Fibroblast of lung (primary cell): ENCODE measurements around the gene CASP8. TPM values are rescaled to one million over a fixed set of nuclear protein-coding genes. Genes with fewer than 3 reads are reported as not detected.

Experiments used
- DNase-seq, 2 donors: peaks; one replicate each; pipeline versions ENCODE4 v3.0.0 to v3.0.0-alpha.2; 2010; ENCODE audit warnings: low read depth in 2 of 2
- H2AFZ ChIP-seq: 2 replicates; pipeline ENCODE4 v1.5.1; 2012; ENCODE audit warnings: low read length, control low read depth, inconsistent platforms
- H3K27ac ChIP-seq: 2 replicates; pipeline ENCODE4 v1.5.1; 2011; ENCODE audit warnings: low read length, control low read depth; ENCODE audit not compliant: insufficient read depth
- H3K27me3 ChIP-seq: 2 replicates; pipeline ENCODE4 v1.5.1; 2011; ENCODE audit warnings: mild to moderate bottlenecking, low read length; ENCODE audit not compliant: control insufficient read depth, insufficient read depth
- H3K36me3 ChIP-seq: 2 replicates; pipeline ENCODE4 v1.5.1; 2011; ENCODE audit warnings: low read length; ENCODE audit not compliant: control insufficient read depth, insufficient read depth
- H3K4me1 ChIP-seq: 2 replicates; pipeline ENCODE4 v1.5.1; 2011; ENCODE audit warnings: low read length; ENCODE audit not compliant: control insufficient read depth, insufficient read depth; ENCODE audit errors: extremely low read depth
- H3K4me2 ChIP-seq: 2 replicates; pipeline ENCODE4 v1.5.1; 2011; ENCODE audit warnings: low read length, control low read depth; ENCODE audit not compliant: insufficient read depth; ENCODE audit errors: extremely low read depth
- H3K4me3 ChIP-seq, 4 experiments: fragments of 200-600 bp in 1 of 4; sonication (generic) in 1 of 4; replicated peaks in 1 of 4; 2 replicates each; pipeline ENCODE4 v1.5.1; 2011 to 2016; ENCODE audit warnings: low read length in 4 of 4, low read depth in 3 of 4, mild to moderate bottlenecking in 3 of 4, control low read depth in 2 of 4, inconsistent platforms in 1 of 4, mixed read lengths in 1 of 4; ENCODE audit not compliant: insufficient read depth in 1 of 4; ENCODE audit errors: control extremely low read depth in 1 of 4
- H3K79me2 ChIP-seq: 2 replicates; pipeline ENCODE4 v1.5.1; 2012; ENCODE audit warnings: mild to moderate bottlenecking, low read length, inconsistent platforms; ENCODE audit not compliant: control insufficient read depth, insufficient read depth
- H3K9ac ChIP-seq: 2 replicates; pipeline ENCODE4 v1.5.1; 2011; ENCODE audit warnings: mild to moderate bottlenecking, low read length, control low read depth; ENCODE audit not compliant: insufficient read depth
- H3K9me3 ChIP-seq: 2 replicates; pipeline ENCODE4 v1.5.1; 2012; ENCODE audit warnings: low read depth, low read length; ENCODE audit not compliant: control insufficient read depth, insufficient read depth
- H4K20me1 ChIP-seq: 2 replicates; pipeline ENCODE4 v1.5.1; 2011; ENCODE audit warnings: low read length; ENCODE audit not compliant: control insufficient read depth, insufficient read depth; ENCODE audit errors: extremely low read depth
- EZH2 ChIP-seq: IDR thresholded peaks from 2 replicates; pipeline ENCODE4 v1.5.1; 2012; ENCODE audit warnings: low read length, control low read depth, mild to moderate bottlenecking; ENCODE audit errors: missing control alignments
- polyA plus RNA-seq, 2 donors: library from polyadenylated mRNA; depleted of rRNA in 1 of 2; stranded (reverse) in 1 of 2; unstranded in 1 of 2; fragments of >200 nt; gene quantifications; 2 replicates each; pipeline ENCODE4 v1.2.1, GENCODE V29; 2011 to 2012; ENCODE audit warnings: missing spikeins in 1 of 2
- total RNA-seq: library from RNA; depleted of rRNA; stranded (reverse); fragments of >200 nt; gene quantifications from 2 replicates; pipeline ENCODE4 v1.2.1, GENCODE V29; 2014
- TF ChIP-seq, protein P1 (sequence below), 2 donors: IDR thresholded peaks in 1 of 2; conservative IDR thresholded peaks in 1 of 2; 1 replicate in 1 of 2; 2 replicates in 1 of 2; pipeline ENCODE4 v1.5.1; 2011 to 2012; ENCODE audit warnings: low read length in 2 of 2, control low read depth in 1 of 2, inconsistent platforms in 1 of 2, low read depth in 1 of 2, mild to moderate bottlenecking in 1 of 2

Gene CASP8
- total and polyA plus RNA-seq, 2 donors (not counting 1 experiment from before 2014, with no cell fraction given): 22.6 to 31.5 TPM

DNA sequence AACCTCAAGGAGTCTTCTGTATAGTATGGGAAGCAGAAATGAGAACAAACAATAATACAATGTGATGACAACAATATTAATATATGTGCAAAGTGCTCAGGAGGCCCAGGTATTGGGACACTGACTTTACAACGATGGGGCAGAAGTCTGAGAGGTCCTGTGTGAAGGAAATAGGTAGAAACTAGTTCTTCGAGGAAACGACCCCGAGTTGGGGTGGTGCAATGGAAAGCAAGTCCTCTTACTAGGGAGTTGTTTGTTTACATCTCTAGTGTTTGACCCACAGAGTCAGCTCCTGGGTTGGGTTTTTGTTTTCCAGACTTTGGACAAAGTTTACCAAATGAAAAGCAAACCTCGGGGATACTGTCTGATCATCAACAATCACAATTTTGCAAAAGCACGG lies 16.2 kb downstream of the CASP8 start:
- no peaks in the 10 kb centered on the region for H3K9me3 ChIP-seq
- no peak overlapping the region for H3K4me2 ChIP-seq
- peaks cover 10% of the 10 kb centered on the region for H3K36me3 ChIP-seq
- no peak overlapping the region for H3K4me3 ChIP-seq
- H4K20me1 ChIP-seq: no peaks in the 10 kb centered on the region
- TF ChIP-seq EZH2: no peak
- TF ChIP-seq, protein P1, sequence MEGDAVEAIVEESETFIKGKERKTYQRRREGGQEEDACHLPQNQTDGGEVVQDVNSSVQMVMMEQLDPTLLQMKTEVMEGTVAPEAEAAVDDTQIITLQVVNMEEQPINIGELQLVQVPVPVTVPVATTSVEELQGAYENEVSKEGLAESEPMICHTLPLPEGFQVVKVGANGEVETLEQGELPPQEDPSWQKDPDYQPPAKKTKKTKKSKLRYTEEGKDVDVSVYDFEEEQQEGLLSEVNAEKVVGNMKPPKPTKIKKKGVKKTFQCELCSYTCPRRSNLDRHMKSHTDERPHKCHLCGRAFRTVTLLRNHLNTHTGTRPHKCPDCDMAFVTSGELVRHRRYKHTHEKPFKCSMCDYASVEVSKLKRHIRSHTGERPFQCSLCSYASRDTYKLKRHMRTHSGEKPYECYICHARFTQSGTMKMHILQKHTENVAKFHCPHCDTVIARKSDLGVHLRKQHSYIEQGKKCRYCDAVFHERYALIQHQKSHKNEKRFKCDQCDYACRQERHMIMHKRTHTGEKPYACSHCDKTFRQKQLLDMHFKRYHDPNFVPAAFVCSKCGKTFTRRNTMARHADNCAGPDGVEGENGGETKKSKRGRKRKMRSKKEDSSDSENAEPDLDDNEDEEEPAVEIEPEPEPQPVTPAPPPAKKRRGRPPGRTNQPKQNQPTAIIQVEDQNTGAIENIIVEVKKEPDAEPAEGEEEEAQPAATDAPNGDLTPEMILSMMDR (conservative IDR thresholded peaks at IDR 0.05 in 1 of 2, IDR thresholded peaks at IDR 0.05 in 1 of 2; ENCODE audit: low read depth in 1 of 2, low read length in 2 of 2): no peak
- no peak overlapping the region for H3K9ac ChIP-seq
- no peak overlapping the region for H2AFZ ChIP-seq
- no peak for DNase-seq
- no peaks in the 10 kb centered on the region for H3K27me3 ChIP-seq
- no peaks in the 10 kb centered on the region for H3K4me1 ChIP-seq
- H3K27ac ChIP-seq: no peak overlapping the region
- H3K79me2 ChIP-seq: no peaks in the 10 kb centered on the region

DNA sequence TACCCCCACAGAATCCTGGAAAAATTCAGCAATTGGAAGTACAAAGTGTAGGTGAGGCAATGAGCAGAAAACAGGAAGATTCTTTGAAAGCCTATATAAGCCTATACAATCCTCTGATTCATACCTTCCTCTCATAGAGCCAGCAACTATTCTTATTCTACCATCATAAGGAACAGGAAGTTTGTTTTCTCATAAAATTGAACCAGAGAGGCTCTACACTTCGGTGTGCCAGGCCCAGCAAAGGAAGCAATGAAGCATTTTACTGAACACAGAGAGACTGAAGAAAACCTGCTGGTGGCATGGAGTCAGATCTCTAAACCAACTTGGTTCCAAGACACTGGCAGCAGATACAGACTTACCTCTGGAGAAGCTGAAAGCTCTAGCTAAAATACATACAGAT lies 18.7 kb downstream of the CASP8 start:
- no peaks in the 10 kb centered on the region for H3K4me1 ChIP-seq
- DNase-seq: no peak
- H3K4me2 ChIP-seq: no peak overlapping the region
- H3K27ac ChIP-seq: no peak overlapping the region
- no peak overlapping the region for H3K9ac ChIP-seq
- H3K27me3 ChIP-seq: no peaks in the 10 kb centered on the region
- no peaks in the 10 kb centered on the region for H4K20me1 ChIP-seq
- TF ChIP-seq, protein P1 (conservative IDR thresholded peaks at IDR 0.05 in 1 of 2, IDR thresholded peaks at IDR 0.05 in 1 of 2; ENCODE audit: low read depth in 1 of 2, low read length in 2 of 2): no peak
- TF ChIP-seq EZH2: no peak
- no peak overlapping the region for H3K4me3 ChIP-seq
- no peaks in the 10 kb centered on the region for H3K79me2 ChIP-seq
- H3K9me3 ChIP-seq: no peaks in the 10 kb centered on the region
- H2AFZ ChIP-seq: no peak overlapping the region
- peaks cover 8% of the 10 kb centered on the region for H3K36me3 ChIP-seq

GRCh38 chr2:201280191-201281040 lies 20.1 kb downstream of the CASP8 start:
- no peak for DNase-seq
- no peak overlapping the region for H3K4me3 ChIP-seq
- no peaks in the 10 kb centered on the region for H3K9me3 ChIP-seq
- H2AFZ ChIP-seq: no peak overlapping the region
- no peaks in the 10 kb centered on the region for H3K79me2 ChIP-seq
- H3K4me2 ChIP-seq: no peak overlapping the region
- no peaks in the 10 kb centered on the region for H4K20me1 ChIP-seq
- no peak overlapping the region for H3K27ac ChIP-seq
- H3K27me3 ChIP-seq: no peaks in the 10 kb centered on the region
- TF ChIP-seq, protein P1 (conservative IDR thresholded peaks at IDR 0.05 in 1 of 2, IDR thresholded peaks at IDR 0.05 in 1 of 2; ENCODE audit: low read depth in 1 of 2, low read length in 2 of 2): no peak
- no peak for TF ChIP-seq EZH2
- no peak overlapping the region for H3K9ac ChIP-seq
- H3K4me1 ChIP-seq: no peaks in the 10 kb centered on the region
- H3K36me3 ChIP-seq: peaks cover 12% of the 10 kb centered on the region
